Iris pigment epithelial cell (primary cell): Measurements from ENCODE around the gene RSRC1.

Experiments used
- DNase-seq: peaks from one replicate; pipeline ENCODE4 v3.0.0-alpha.2; 2011; ENCODE audit warnings: low read depth

The RSRC1 gene

DNA sequence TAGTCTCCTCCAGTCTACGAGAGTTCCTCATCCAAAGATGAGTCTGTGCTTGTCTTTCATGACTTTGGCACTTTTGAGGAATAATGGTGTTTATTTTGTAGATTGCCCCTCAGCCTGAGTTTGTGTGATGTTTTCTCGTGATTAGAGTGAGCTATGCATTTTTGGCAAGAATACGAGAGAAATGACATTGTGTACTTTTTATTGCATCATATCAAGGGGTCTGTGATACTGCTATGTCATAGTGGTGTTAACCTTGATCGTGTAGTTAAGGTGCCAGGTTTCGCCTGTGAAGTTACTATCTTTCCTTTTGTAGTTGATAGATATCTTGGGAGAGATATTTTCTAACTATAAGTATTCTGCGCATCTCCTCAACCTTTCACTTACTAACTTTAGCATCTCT is 18.9 kb downstream of the RSRC1 start:
- no peak for DNase-seq

DNA sequence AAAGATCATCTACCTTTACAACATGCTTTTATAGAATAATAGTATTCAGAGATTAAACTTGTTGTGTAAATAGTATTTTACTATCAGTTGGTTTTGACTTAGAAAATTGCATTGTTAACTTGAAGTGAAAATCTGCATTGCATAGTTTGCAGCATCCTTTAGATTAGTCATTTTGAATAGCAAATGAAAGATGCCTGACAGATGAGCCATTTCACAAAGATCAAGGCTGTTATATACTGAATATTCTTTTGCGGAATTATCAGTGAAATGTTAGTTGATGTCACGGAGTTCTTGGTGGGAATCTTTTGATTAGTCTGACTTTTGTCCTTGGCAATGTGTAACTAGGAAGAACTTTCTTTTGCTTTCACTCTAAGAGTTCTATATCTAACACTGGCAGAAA is 24.5 kb downstream of the RSRC1 start:
- peak; percentile 22 for DNase-seq

DNA sequence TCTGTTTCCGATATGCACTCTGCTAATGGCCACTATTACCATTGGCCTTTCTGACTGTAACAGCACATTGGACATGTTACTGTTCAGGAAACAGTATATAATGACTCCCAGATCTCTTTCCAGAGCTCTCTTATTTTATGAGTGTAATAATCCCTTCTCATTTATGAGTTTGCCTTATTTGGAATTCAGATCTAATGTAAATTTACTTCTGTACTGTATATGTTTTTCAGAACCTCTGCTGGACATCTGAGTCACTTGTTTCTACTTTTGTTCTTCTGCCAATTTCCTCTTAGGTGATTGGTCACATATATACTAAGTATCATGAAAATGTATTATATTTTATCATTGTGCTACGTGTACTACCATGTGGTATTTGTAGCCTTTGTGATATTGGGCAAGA is 30.5 kb downstream of the RSRC1 start:
- peak; percentile 38 for DNase-seq

DNA sequence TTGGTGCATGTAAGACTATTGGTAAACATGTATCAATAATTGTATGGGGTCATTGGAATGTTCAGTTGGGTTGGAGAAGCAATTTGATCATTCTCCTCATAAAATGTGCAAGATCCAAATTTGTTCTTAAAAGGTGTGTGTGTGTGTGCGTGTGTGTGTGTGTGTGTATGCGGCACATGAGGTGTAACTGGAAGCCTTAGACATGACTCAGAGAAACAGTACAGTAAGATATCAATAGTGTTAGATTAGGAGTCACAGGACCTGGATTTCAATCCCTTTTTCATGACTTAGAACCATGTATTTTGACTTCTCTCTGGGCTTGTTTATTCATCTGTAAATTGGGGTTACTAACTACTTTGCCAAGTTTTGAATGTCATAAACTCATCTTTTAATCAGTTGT is 38.3 kb downstream of the RSRC1 start:
- no peak for DNase-seq

GRCh38 chr3:158152186-158152585 is 42.3 kb downstream of the RSRC1 start:
- DNase-seq: peak; percentile 73

GRCh38 chr3:158158969-158159368 is 49.1 kb downstream of the RSRC1 start:
- no peak for DNase-seq

GRCh38 chr3:158159714-158160113 is 49.8 kb downstream of the RSRC1 start:
- DNase-seq: no peak

- peak; percentile 84 for DNase-seq
These were observed 51.1 kb downstream of the RSRC1 start for GRCh38 chr3:158160958-158161357.

DNA sequence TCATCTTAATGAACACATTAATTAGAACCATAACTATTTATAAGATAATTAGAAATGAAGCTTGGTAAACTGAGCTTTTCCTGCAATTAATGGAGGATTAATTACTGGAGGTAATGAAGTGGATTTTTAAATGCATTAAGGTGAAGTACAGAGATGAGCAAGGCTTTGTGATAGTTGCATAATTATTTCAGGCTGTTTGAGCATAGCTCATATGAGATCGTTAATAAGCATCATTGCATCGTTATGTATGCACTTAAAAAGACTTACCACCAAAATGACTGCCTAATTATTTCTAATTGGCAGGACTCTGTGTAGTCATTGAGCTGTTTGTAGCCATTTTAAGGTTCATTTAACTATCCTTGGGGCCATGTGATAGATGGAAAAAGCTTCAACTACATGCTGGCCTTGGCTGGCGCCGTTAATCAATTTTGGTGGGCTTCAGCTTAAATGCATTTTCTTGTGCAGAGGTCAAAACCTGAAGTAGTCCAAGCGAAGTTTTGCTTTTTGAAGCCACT is 55.3 kb downstream of the RSRC1 start:
- DNase-seq: no peak

- peak; percentile 17 for DNase-seq
These were observed 55.8 kb downstream of the RSRC1 start for GRCh38 chr3:158165730-158166129.

DNA sequence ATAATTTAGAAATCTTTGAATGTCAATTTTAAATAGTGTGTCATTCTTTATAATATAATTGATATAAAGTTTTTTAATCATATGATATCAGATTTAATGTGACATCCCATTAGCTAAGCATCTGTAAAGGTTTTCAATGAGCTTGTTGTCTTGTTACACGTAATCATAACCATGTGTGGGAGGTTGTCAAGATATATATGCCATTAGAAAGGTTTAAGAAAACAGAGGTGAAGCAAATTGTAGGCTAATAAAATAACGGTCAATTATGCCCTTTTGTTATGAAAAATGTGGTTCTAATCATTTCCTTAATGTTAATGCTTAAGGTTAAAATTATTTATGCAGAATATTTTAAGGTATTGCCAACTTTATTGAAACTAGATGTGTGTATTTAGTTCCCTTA is 56.3 kb downstream of the RSRC1 start:
- DNase-seq: no peak

DNA sequence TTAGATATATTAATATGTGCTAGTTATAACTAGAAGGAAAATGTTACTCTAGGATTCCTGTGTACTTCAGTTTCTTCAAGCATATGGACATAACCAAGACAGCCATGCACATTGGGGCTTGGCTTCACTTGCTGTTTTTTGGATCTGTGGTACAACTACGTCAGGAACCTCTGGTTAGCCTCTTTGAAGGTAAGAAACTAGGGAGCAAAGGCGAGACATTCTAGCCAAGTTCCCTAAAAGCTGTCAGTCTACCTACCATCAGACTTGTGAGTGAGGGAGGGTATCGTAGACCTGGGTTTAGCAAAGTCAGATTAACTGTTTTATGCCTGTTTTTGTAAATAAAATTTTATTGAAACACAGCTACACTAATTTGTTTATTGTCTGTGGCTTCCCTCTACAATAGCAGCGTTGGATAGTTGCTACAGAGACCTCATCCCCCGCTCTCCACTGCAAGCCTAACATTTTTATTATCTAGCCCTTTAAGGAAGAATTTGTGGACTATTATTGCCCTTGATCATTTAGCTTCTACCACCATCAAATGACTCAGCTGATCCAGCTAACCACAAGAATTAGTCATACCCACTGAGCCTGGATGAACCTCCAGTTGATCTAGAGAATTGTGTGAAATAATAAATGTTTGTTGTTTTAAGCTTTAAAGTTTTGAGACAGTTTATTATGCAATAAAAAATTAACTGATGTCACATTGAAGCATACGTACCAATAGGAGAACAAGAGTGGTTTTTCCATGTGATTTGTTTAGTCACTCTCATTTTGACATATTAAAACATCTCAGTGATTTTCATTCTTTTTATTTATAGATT is 58.1 kb downstream of the RSRC1 start:
- DNase-seq: peak; percentile 99

GRCh38 chr3:158169091-158169491 is 59.2 kb downstream of the RSRC1 start:
- DNase-seq: peak; percentile 69

GRCh38 chr3:158181096-158181495 is 71.2 kb downstream of the RSRC1 start:
- DNase-seq: no peak

- no peak for DNase-seq
These were observed 75.8 kb downstream of the RSRC1 start for GRCh38 chr3:158185711-158186110.

GRCh38 chr3:158200955-158201354 is 91.1 kb downstream of the RSRC1 start:
- no peak for DNase-seq

- no peak for DNase-seq
These were observed 95.4 kb downstream of the RSRC1 start for GRCh38 chr3:158205324-158205723.

DNA sequence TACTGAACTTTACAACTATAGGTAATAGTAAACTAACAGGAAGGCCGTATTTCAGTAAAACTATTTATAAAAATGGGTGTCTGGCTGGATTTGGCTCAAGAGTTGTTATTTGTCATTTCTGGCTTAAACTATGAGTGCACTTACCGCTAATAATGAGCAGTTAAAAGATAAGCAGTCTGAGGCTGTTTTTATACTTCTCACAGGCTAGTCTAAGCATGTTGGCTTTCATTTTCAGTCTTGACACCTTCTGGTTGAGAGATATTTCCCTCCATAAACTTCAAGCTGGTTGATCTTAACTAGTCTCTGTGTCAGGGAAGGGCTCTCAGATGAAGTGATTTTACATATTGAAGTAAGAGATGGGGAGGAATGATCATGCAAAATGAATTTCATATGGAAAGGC is 96.1 kb downstream of the RSRC1 start:
- DNase-seq: no peak

DNA sequence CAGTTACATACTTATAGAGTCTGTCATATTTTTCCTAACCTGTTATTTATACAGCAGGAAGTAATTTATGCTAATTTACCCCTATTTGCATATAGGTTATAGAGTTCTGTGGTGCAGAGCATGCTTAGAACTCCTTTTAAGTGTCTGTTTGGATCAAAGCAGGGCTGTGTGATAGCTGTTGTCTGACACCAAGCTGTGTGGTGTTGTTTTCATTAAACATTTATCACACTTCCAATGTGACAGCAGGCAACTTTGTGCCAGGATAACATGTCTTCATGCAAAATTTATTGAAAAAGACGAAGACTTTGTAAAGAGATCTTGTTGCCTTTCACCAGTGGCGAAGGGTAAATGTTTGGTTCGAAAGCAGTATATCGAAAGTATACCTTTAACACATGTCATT is 100.2 kb downstream of the RSRC1 start:
- no peak for DNase-seq

GRCh38 chr3:158213461-158213860 is 103.6 kb downstream of the RSRC1 start:
- no peak for DNase-seq

DNA sequence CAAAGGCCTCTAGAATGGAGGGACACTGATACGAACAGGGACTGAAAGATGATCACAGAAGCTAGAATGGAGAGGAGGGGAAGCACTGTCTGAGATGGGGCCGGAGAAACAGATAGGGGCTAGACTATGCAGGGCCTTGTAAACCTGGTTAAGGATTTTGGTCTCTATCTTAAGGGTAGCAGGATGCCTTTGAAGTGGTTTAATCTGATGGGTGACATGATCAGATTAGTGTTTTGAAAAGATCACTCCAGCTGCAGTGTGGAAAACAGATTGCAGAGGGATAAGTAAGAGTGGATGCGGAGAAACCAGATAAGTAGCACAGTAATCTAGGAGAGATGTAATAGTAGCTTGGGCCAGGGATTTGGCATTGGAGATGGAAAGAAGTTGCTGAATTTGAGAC is 108.1 kb downstream of the RSRC1 start:
- no peak for DNase-seq

- DNase-seq: no peak
These were observed 110.7 kb downstream of the RSRC1 start for GRCh38 chr3:158220575-158220974.

GRCh38 chr3:158221426-158221825 is 111.5 kb downstream of the RSRC1 start:
- peak; percentile 38 for DNase-seq

DNA sequence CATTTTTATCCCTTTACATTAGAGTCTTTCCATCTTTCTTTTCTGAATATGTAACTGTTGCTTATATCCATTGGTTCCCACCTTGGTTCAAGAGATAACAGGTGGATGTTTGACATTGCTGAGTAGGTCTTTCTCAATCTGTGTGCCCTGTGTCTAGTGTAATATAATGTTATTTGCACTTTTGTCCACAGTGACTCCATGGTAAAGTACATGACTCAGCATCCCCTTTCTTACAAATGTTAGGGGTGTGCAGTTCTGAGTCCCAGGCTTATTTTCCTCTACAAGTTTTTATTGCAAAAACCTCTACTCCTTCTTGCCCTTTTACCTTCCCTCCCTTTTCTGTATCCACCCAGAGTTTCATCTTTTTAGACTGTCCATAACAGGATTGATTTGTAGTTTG is 116.5 kb downstream of the RSRC1 start:
- peak; percentile 9 for DNase-seq
